ENCODE results near the gene C11orf91. TPM values are rescaled to one million over a fixed set of nuclear protein-coding genes. Genes with fewer than 3 reads are reported as not detected.
A peak's percentile ranks its signal among the peaks of the same experiment; 100 is the strongest.

Gene C11orf91
- total RNA-seq, 1 experiment from 2014 or later = 2.9 TPM

DNA sequence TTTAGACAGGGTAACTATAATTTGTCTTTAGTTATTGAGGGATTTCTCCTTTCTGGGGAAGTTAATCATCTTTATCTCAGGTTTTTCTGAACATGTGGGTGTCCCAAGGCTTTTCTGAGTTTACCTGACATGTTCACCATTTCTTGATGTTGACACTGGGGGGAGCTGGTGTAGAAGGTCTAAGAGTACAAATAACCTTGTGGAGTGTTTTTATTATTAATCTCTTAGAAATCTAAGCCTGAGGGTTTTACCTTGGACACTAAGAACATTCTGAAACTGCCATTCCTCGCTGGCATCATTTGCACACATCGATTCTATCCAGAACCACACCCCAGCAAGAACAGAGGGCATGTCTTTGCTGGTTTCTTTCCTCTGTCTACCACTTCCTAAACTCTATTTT is 15.6 kb upstream of the C11orf91 start:
- Mint-ChIP-seq H3K27ac (ENCODE audit: low read depth, unreplicated experiment) (peak overlapping the region; percentile 78), H3K36me3 (ENCODE audit: insufficient read depth, unreplicated experiment) (peaks cover 91% of the 10 kb centered on the region), H3K4me1 (ENCODE audit: insufficient read depth, unreplicated experiment) (peaks cover 31% of the 10 kb centered on the region), H3K27me3 (ENCODE audit: insufficient read depth, unreplicated experiment) (no peaks in the 10 kb centered on the region), H3K9me3 (ENCODE audit: unreplicated experiment) (no peaks in the 10 kb centered on the region), H3K4me3 (ENCODE audit: unreplicated experiment) (peak overlapping the region; percentile 53)
- no TSS peak for BruUV-seq (replicated peaks)
- ChIA-PET POLR2A (interaction anchor here (0.9 to 16.2 kb wide), 8 partner anchors 8 to 56 kb away, joined by 4 to 409 read pairs (median 12); partner anchors contain the start of genes C11orf91 and CD59), CTCF (interaction anchor here (0.6 to 5.2 kb wide), 22 partner anchors 8 to 687 kb away, joined by 3 to 85 read pairs (median 5); partner anchors contain the start of genes C11orf91 and CD59)
- DNase-seq (ENCODE audit: unreplicated experiment) = peak; percentile 86
- intact Hi-C loops (cut with micrococcal nuclease) = loop anchor here (1.0 to 2.0 kb wide), 3 partner anchors 20 to 113 kb away; partner anchors contain the start of gene CD59
- TF ChIP-seq, protein P1, sequence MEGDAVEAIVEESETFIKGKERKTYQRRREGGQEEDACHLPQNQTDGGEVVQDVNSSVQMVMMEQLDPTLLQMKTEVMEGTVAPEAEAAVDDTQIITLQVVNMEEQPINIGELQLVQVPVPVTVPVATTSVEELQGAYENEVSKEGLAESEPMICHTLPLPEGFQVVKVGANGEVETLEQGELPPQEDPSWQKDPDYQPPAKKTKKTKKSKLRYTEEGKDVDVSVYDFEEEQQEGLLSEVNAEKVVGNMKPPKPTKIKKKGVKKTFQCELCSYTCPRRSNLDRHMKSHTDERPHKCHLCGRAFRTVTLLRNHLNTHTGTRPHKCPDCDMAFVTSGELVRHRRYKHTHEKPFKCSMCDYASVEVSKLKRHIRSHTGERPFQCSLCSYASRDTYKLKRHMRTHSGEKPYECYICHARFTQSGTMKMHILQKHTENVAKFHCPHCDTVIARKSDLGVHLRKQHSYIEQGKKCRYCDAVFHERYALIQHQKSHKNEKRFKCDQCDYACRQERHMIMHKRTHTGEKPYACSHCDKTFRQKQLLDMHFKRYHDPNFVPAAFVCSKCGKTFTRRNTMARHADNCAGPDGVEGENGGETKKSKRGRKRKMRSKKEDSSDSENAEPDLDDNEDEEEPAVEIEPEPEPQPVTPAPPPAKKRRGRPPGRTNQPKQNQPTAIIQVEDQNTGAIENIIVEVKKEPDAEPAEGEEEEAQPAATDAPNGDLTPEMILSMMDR (IDR thresholded peaks at IDR 0.05; ENCODE audit: unreplicated experiment) = peak; percentile 45

DNA sequence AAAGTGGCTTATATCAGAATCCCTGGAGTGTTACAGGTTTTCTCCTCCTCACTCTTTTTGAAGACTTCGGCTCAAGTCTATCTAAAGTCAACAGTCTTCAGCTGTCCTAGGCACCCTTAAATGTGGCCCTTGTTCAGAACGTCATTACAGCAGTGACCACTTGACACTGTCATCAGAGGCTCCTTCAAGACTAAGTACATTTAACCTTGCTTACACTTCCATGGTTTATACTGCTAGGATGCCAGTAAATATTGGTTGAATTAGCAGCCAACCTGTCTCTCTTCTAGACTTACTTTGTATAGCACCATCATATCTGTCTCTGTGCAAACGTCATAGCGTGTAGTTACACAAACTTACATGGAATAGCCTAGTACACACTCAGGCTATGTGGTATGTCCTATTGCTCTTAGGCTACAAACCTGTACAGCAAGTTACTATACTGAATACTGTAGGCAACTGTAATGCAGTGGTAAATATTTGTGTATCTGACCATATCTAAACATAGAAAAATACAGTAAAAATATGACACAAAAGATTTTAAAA is 13.3 kb upstream of the C11orf91 start:
- TF ChIP-seq, protein P1 (IDR thresholded peaks at IDR 0.05; ENCODE audit: unreplicated experiment) = no peak
- Mint-ChIP-seq H3K27ac (ENCODE audit: low read depth, unreplicated experiment) (peak overlapping the region; percentile 42), H3K9me3 (ENCODE audit: unreplicated experiment) (no peaks in the 10 kb centered on the region), H3K4me1 (ENCODE audit: insufficient read depth, unreplicated experiment) (peaks cover 21% of the 10 kb centered on the region), H3K36me3 (ENCODE audit: insufficient read depth, unreplicated experiment) (peaks cover 91% of the 10 kb centered on the region), H3K27me3 (ENCODE audit: insufficient read depth, unreplicated experiment) (no peaks in the 10 kb centered on the region), H3K4me3 (ENCODE audit: unreplicated experiment) (no peak overlapping the region)
- intact Hi-C loops (cut with micrococcal nuclease) = no loop called here
- BruUV-seq (replicated peaks) = no TSS peak
- no peak for DNase-seq (ENCODE audit: unreplicated experiment)
- CTCF ChIA-PET = interaction anchor here (0.7 to 5.2 kb wide), 9 partner anchors 10 to 341 kb away, joined by 3 to 85 read pairs (median 3); partner anchors contain the start of gene CD59
- POLR2A ChIA-PET = interaction anchor here (1.0 to 16.2 kb wide), 6 partner anchors 10 to 58 kb away, joined by 4 to 409 read pairs (median 22); partner anchors contain the start of genes C11orf91 and CD59

DNA sequence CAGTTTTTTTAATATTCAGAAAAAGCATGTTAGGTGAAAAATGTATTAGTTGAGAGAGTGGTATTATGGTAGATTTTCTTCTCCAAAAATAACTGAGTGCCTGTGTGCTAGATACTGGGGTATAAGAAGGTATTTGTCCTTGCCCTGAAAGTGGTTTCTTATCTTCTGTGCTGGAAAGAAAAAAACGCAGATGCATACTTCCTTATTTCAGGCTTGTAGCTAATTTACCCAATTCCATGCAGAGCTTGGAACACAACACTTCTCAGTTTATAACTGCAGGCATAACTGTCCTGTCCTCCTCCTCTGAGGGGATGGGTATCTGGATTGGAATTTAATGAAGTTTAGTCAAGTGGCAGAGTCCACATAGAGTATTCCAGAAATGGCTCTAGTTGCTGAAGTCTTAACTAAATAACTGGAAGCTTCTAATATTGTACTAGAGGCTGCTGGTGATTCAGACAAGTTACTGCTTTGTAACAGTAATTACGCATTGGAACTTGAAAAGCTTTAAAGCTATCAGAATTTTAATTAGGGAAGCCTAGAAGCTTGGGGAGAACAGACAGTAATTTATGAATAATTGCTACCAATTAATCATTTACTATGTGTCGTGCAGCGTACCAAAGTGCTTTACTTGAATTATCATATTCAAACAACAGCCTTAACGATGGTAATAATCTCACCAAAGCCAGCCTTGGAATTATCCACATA is 12.7 kb upstream of the C11orf91 start:
- peaks cover 25% of the 10 kb centered on the region for H3K4me1 Mint-ChIP-seq (ENCODE audit: insufficient read depth, unreplicated experiment)
- H3K27ac Mint-ChIP-seq (ENCODE audit: low read depth, unreplicated experiment) = no peak overlapping the region
- peaks cover 91% of the 10 kb centered on the region for H3K36me3 Mint-ChIP-seq (ENCODE audit: insufficient read depth, unreplicated experiment)
- CTCF ChIA-PET = interaction anchor here (0.6 to 4.6 kb wide), 5 partner anchors 24 to 197 kb away, joined by 3 to 85 read pairs (median 4); no protein-coding TSS in a partner anchor
- no peak for DNase-seq (ENCODE audit: unreplicated experiment)
- POLR2A ChIA-PET = interaction anchor here (0.5 to 16.2 kb wide), 5 partner anchors 9 to 95 kb away, joined by 3 to 409 read pairs (median 29); partner anchors contain the start of genes C11orf91 and CD59
- no peaks in the 10 kb centered on the region for H3K9me3 Mint-ChIP-seq (ENCODE audit: unreplicated experiment)
- no TSS peak for BruUV-seq (replicated peaks)
- intact Hi-C loops (cut with micrococcal nuclease) = no loop called here
- H3K4me3 Mint-ChIP-seq (ENCODE audit: unreplicated experiment) = no peak overlapping the region
- TF ChIP-seq, protein P1 (IDR thresholded peaks at IDR 0.05; ENCODE audit: unreplicated experiment) = no peak
- no peaks in the 10 kb centered on the region for H3K27me3 Mint-ChIP-seq (ENCODE audit: insufficient read depth, unreplicated experiment)

DNA sequence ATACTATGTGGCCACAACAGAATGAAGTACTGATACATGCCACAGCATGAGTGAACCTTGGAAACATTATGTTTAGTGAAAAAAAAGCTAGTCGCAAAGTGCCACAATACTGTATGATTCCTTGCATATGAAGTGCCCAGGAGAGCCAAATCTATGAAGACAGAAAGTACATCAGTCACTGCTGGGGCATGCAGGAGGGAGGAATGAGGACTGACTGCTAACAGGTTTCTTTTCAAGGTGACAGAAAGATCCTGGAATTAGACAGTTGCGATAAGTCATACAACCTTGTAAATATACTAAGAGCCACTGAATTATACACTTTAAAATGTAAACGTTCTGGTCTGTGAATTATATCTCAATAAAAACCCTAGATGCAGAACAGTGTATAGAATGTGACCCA is 11.8 kb upstream of the C11orf91 start:
- intact Hi-C loops (cut with micrococcal nuclease) = no loop called here

More for the DNA sequence above, 11.8 kb upstream of the C11orf91 start:
- ChIA-PET POLR2A (interaction anchor here (5.1 to 16.2 kb wide), 2 partner anchors 8 to 26 kb away, joined by 67 to 409 read pairs; partner anchors contain the start of genes C11orf91 and CD59), CTCF (interaction anchor here (1.7 kb wide), 1 partner anchor 96 kb away, joined by 4 read pairs; no protein-coding TSS in a partner anchor)
- H3K4me1 Mint-ChIP-seq (ENCODE audit: insufficient read depth, unreplicated experiment) = peaks cover 23% of the 10 kb centered on the region
- no peak for DNase-seq (ENCODE audit: unreplicated experiment)
- no peak overlapping the region for H3K4me3 Mint-ChIP-seq (ENCODE audit: unreplicated experiment)
- TF ChIP-seq, protein P1 (IDR thresholded peaks at IDR 0.05; ENCODE audit: unreplicated experiment) = no peak
- H3K27me3 Mint-ChIP-seq (ENCODE audit: insufficient read depth, unreplicated experiment) = no peaks in the 10 kb centered on the region
- H3K9me3 Mint-ChIP-seq (ENCODE audit: unreplicated experiment) = no peaks in the 10 kb centered on the region
- H3K36me3 Mint-ChIP-seq (ENCODE audit: insufficient read depth, unreplicated experiment) = peaks cover 91% of the 10 kb centered on the region
- no TSS peak for BruUV-seq (replicated peaks)
- no peak overlapping the region for H3K27ac Mint-ChIP-seq (ENCODE audit: low read depth, unreplicated experiment)

Measured in MCF 10A (cell line).